ENCODE measurements around the gene PCGF3.

DNA sequence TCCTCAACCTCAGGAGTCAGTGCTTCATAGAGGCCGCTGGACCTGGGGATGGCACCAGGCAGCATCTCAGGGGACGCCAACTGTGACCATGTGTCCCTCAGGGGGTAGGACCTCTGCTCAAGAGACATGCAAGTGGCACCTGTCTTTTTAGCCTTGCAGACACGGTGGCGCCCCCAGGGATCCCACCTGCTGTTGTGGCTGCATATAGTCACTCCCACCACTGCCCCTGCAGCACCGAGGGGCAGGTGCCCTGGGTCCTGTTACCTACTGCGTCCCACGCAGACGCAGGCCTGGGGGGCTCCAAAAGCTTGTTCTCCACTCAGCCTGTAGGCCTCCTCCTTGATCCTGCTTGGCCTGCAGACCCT lies 28.8 kb upstream of the PCGF3 start:
- TF ChIP-seq, protein P1, sequence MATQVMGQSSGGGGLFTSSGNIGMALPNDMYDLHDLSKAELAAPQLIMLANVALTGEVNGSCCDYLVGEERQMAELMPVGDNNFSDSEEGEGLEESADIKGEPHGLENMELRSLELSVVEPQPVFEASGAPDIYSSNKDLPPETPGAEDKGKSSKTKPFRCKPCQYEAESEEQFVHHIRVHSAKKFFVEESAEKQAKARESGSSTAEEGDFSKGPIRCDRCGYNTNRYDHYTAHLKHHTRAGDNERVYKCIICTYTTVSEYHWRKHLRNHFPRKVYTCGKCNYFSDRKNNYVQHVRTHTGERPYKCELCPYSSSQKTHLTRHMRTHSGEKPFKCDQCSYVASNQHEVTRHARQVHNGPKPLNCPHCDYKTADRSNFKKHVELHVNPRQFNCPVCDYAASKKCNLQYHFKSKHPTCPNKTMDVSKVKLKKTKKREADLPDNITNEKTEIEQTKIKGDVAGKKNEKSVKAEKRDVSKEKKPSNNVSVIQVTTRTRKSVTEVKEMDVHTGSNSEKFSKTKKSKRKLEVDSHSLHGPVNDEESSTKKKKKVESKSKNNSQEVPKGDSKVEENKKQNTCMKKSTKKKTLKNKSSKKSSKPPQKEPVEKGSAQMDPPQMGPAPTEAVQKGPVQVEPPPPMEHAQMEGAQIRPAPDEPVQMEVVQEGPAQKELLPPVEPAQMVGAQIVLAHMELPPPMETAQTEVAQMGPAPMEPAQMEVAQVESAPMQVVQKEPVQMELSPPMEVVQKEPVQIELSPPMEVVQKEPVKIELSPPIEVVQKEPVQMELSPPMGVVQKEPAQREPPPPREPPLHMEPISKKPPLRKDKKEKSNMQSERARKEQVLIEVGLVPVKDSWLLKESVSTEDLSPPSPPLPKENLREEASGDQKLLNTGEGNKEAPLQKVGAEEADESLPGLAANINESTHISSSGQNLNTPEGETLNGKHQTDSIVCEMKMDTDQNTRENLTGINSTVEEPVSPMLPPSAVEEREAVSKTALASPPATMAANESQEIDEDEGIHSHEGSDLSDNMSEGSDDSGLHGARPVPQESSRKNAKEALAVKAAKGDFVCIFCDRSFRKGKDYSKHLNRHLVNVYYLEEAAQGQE (IDR thresholded peaks at IDR 0.05), result no peak
- no peak for TF ChIP-seq RAD21 (IDR thresholded peaks at IDR 0.05)
- TF ChIP-seq RXRA (IDR thresholded peaks at IDR 0.05), result no peak
- TF ChIP-seq, protein P2, sequence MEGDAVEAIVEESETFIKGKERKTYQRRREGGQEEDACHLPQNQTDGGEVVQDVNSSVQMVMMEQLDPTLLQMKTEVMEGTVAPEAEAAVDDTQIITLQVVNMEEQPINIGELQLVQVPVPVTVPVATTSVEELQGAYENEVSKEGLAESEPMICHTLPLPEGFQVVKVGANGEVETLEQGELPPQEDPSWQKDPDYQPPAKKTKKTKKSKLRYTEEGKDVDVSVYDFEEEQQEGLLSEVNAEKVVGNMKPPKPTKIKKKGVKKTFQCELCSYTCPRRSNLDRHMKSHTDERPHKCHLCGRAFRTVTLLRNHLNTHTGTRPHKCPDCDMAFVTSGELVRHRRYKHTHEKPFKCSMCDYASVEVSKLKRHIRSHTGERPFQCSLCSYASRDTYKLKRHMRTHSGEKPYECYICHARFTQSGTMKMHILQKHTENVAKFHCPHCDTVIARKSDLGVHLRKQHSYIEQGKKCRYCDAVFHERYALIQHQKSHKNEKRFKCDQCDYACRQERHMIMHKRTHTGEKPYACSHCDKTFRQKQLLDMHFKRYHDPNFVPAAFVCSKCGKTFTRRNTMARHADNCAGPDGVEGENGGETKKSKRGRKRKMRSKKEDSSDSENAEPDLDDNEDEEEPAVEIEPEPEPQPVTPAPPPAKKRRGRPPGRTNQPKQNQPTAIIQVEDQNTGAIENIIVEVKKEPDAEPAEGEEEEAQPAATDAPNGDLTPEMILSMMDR (IDR thresholded peaks at IDR 0.05; ENCODE audit: low read depth, low read length, missing input control), result no peak
- TF ChIP-seq YY1 (IDR thresholded peaks at IDR 0.05), result no peak
- TF ChIP-seq, protein P3, sequence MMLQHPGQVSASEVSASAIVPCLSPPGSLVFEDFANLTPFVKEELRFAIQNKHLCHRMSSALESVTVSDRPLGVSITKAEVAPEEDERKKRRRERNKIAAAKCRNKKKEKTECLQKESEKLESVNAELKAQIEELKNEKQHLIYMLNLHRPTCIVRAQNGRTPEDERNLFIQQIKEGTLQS (IDR thresholded peaks at IDR 0.05), result no peak
- no peak for TF ChIP-seq GABPA (IDR thresholded peaks at IDR 0.05 in 1 of 2, conservative IDR thresholded peaks at IDR 0.05 in 1 of 2)
- TF ChIP-seq EGR1 (IDR thresholded peaks at IDR 0.05; ENCODE audit: low read depth in 2 of 2), result no peak
- no peak for TF ChIP-seq JUND (IDR thresholded peaks at IDR 0.05)
- TF ChIP-seq, protein P4, sequence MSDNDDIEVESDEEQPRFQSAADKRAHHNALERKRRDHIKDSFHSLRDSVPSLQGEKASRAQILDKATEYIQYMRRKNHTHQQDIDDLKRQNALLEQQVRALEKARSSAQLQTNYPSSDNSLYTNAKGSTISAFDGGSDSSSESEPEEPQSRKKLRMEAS (IDR thresholded peaks at IDR 0.05), result no peak
- no peak for TF ChIP-seq SP1 (IDR thresholded peaks at IDR 0.05)
